Measurements from ENCODE around the gene TMC6. TPM values are rescaled to one million over a fixed set of nuclear protein-coding genes. Genes with fewer than 3 reads are reported as not detected.
A peak's percentile ranks its signal among the peaks of the same experiment; 100 is the strongest.

The TMC6 gene
- total RNA-seq, 1 donor from 2014 or later, result 64.8 TPM

- H3K4me1 ChIP-seq, result peaks cover 69% of the 10 kb centered on the region
- no peaks in the 10 kb centered on the region for H3K36me3 ChIP-seq
- H3K27ac ChIP-seq, result peak within 1 kb of the TSS; percentile 48
- TF ChIP-seq CTCF (IDR thresholded peaks at IDR 0.05), result no peak
- TF ChIP-seq POLR2A (IDR thresholded peaks at IDR 0.05), result no peak
- TF ChIP-seq POLR2AphosphoS5 (IDR thresholded peaks at IDR 0.05; ENCODE audit: insufficient read depth in 1 of 2, low read depth in 1 of 2), result peak in 1 of 2 donors; percentile 44
- no peaks in the 10 kb centered on the region for H3K27me3 ChIP-seq
- no peak for DNase-seq (ENCODE audit: extremely low spot score in 2 of 2)
- no peaks in the 10 kb centered on the region for H3K9me3 ChIP-seq
- peak within 1 kb of the TSS; percentile 32 to 37 for H3K4me3 ChIP-seq
- intact Hi-C loops (cut with DNase I), result no loop called here
These were observed 2.0 kb upstream of the TMC6 start, which contains the start of gene TMC8 for GRCh38 chr17:78130437-78131101. TSS of gene TMC8 (plus strand) at chr17:78130771. CDS start at chr17:78131589, 818 bp downstream.

- TF ChIP-seq CTCF (IDR thresholded peaks at IDR 0.05), result no peak
- TF ChIP-seq POLR2AphosphoS5 (IDR thresholded peaks at IDR 0.05; ENCODE audit: insufficient read depth in 1 of 2, low read depth in 1 of 2), result no peak
- TF ChIP-seq POLR2A (IDR thresholded peaks at IDR 0.05), result no peak
- DNase-seq (ENCODE audit: extremely low spot score in 2 of 2), result no peak
- H3K4me3 ChIP-seq, result no peak overlapping the region
- peak overlapping the region; percentile 6 for H3K27ac ChIP-seq
- no peaks in the 10 kb centered on the region for H3K36me3 ChIP-seq
- no peaks in the 10 kb centered on the region for H3K27me3 ChIP-seq
- H3K4me1 ChIP-seq, result peaks cover 74% of the 10 kb centered on the region
- no peaks in the 10 kb centered on the region for H3K9me3 ChIP-seq
- intact Hi-C loops (cut with DNase I), result no loop called here
These were observed 1.5 kb upstream of the TMC6 start for GRCh38 chr17:78130090-78130436.

- no peaks in the 10 kb centered on the region for H3K27me3 ChIP-seq
- H3K9me3 ChIP-seq, result no peaks in the 10 kb centered on the region
- DNase-seq (ENCODE audit: extremely low spot score in 2 of 2), result no peak
- H3K36me3 ChIP-seq, result no peaks in the 10 kb centered on the region
- intact Hi-C loops (cut with DNase I), result loop anchor here (5.0 kb wide), 1 partner anchor 48 kb away; no protein-coding TSS in a partner anchor
- peak overlapping the region in 1 of 2 donors; percentile 58 for H3K4me3 ChIP-seq
- no peak for TF ChIP-seq POLR2AphosphoS5 (IDR thresholded peaks at IDR 0.05; ENCODE audit: insufficient read depth in 1 of 2, low read depth in 1 of 2)
- no peak for TF ChIP-seq CTCF (IDR thresholded peaks at IDR 0.05)
- no peak for TF ChIP-seq POLR2A (IDR thresholded peaks at IDR 0.05)
- peak overlapping the region; percentile 79 for H3K27ac ChIP-seq
- H3K4me1 ChIP-seq, result peaks cover 79% of the 10 kb centered on the region
These were observed 965 bp upstream of the TMC6 start for GRCh38 chr17:78129351-78130089.

- Histone ChIP-seq H3K36me3 (peaks cover 0 to 3% of the 10 kb centered on the region in 2 donors), H3K4me3 (peak overlapping the region; percentile 58 to 78), H3K9me3 (no peaks in the 10 kb centered on the region), H3K27me3 (no peaks in the 10 kb centered on the region), H3K27ac (peak overlapping the region; percentile 79), H3K4me1 (peaks cover 85% of the 10 kb centered on the region)
- intact Hi-C loops (cut with DNase I), result loop anchor here (5.0 kb wide), 1 partner anchor 49 kb away; no protein-coding TSS in a partner anchor
- DNase-seq (ENCODE audit: extremely low spot score in 2 of 2), result no peak
- TF ChIP-seq POLR2A (IDR thresholded peaks at IDR 0.05), result no peak
These were observed 536 bp downstream of the TMC6 start for GRCh38 chr17:78127888-78128550.

- no peak for DNase-seq (ENCODE audit: extremely low spot score in 2 of 2)
- H3K4me1 ChIP-seq, result peaks cover 82% of the 10 kb centered on the region
- H3K36me3 ChIP-seq, result peaks cover 0 to 7% of the 10 kb centered on the region in 2 donors
- intact Hi-C loops (cut with DNase I), result loop anchor here (5.0 kb wide), 1 partner anchor 50 kb away; no protein-coding TSS in a partner anchor
- peak overlapping the region; percentile 58 to 78 for H3K4me3 ChIP-seq
- no peaks in the 10 kb centered on the region for H3K9me3 ChIP-seq
- no peaks in the 10 kb centered on the region for H3K27me3 ChIP-seq
- TF ChIP-seq CTCF (IDR thresholded peaks at IDR 0.05), result no peak
- TF ChIP-seq POLR2A (IDR thresholded peaks at IDR 0.05), result no peak
- TF ChIP-seq POLR2AphosphoS5 (IDR thresholded peaks at IDR 0.05; ENCODE audit: insufficient read depth in 1 of 2, low read depth in 1 of 2), result peak in 1 of 2 donors; percentile 46
- peak overlapping the region; percentile 79 for H3K27ac ChIP-seq
These were observed 1.2 kb downstream of the TMC6 start for GRCh38 chr17:78127239-78127887.

All from vagina (tissue), 2 donors.